ENCODE measurements around the gene ROBO3. TPM values are rescaled to one million over a fixed set of nuclear protein-coding genes. Genes with fewer than 3 reads are reported as not detected.
A peak's percentile ranks its signal among the peaks of the same experiment; 100 is the strongest.

ROBO3 gene
- total RNA-seq, 1 experiment from 2014 or later = 1.3 TPM

GRCh38 chr11:124861670-124862069 lies 3.6 kb upstream of the ROBO3 start:
- H3K4me3 ChIP-seq = no peak overlapping the region
- no peaks in the 10 kb centered on the region for H3K9me3 ChIP-seq (ENCODE audit: insufficient read depth, low read depth)
- intact Hi-C loops (cut with micrococcal nuclease; ENCODE audit: unreplicated experiment) = no loop called here
- DNase-seq = no peak
- no peak overlapping the region for H2AFZ ChIP-seq
- H3F3A ChIP-seq (ENCODE audit: insufficient read depth, low read depth) = no peaks in the 10 kb centered on the region; the same call in 1 of the 2 replicates
- ChIA-PET CTCF (no interaction called here), POLR2A (ENCODE audit: unreplicated experiment) (no interaction called here)
- H3K4me1 ChIP-seq (replicated peaks; ENCODE audit: insufficient read depth) = peaks cover 8% of the 10 kb centered on the region; the same call in 1 of the 2 replicates
- H3K9me2 ChIP-seq (ENCODE audit: insufficient read depth) = no peaks in the 10 kb centered on the region
- BruUV-seq (replicated peaks) = no TSS peak
- no peaks in the 10 kb centered on the region for H3K79me2 ChIP-seq (ENCODE audit: low read depth)
- no peak overlapping the region for H3K4me2 ChIP-seq
- H4K20me1 ChIP-seq (ENCODE audit: insufficient read depth) = no peaks in the 10 kb centered on the region
- H3K27me3 ChIP-seq (ENCODE audit: insufficient read depth, low read depth) = peaks cover 71% of the 10 kb centered on the region
- H3K27ac ChIP-seq = no peak overlapping the region
- no peaks in the 10 kb centered on the region for H3K36me3 ChIP-seq (ENCODE audit: low read depth)
- TF ChIP-seq EZH2 (IDR thresholded peaks at IDR 0.05; ENCODE audit: low read depth) = no peak
- TF ChIP-seq CTCF (conservative IDR thresholded peaks at IDR 0.05) = no peak

GRCh38 chr11:124863137-124863825 lies 2.0 kb upstream of the ROBO3 start:
- Histone ChIP-seq H3K4me3 (peak overlapping the region; percentile 50; the same call in 1 of the 2 replicates), H3K9me3 (ENCODE audit: insufficient read depth, low read depth) (no peaks in the 10 kb centered on the region), H3K4me2 (peak overlapping the region; percentile 76), H4K20me1 (ENCODE audit: insufficient read depth) (no peaks in the 10 kb centered on the region), H2AFZ (0 out of 2 replicates have a peak overlapping the region, but pooled peaks have one; percentile 39), H3K79me2 (ENCODE audit: low read depth) (no peaks in the 10 kb centered on the region), H3K27me3 (ENCODE audit: insufficient read depth, low read depth) (peaks cover 78% of the 10 kb centered on the region), H3K27ac (no peak overlapping the region), H3K36me3 (ENCODE audit: low read depth) (no peaks in the 10 kb centered on the region), H3F3A (ENCODE audit: insufficient read depth, low read depth) (no peaks in the 10 kb centered on the region; the same call in 1 of the 2 replicates), H3K4me1 (replicated peaks; ENCODE audit: insufficient read depth) (peaks cover 8% of the 10 kb centered on the region; the same call in 1 of the 2 replicates), H3K9me2 (ENCODE audit: insufficient read depth) (no peaks in the 10 kb centered on the region)
- TF ChIP-seq CTCF (conservative IDR thresholded peaks at IDR 0.05) = no peak
- no peak for TF ChIP-seq EZH2 (IDR thresholded peaks at IDR 0.05; ENCODE audit: low read depth)
- no TSS peak for BruUV-seq (replicated peaks)
- no peak for DNase-seq
- intact Hi-C loops (cut with micrococcal nuclease; ENCODE audit: unreplicated experiment) = no loop called here
- CTCF ChIA-PET = no interaction called here
- POLR2A ChIA-PET (ENCODE audit: unreplicated experiment) = no interaction called here

- no peaks in the 10 kb centered on the region for H3K36me3 ChIP-seq (ENCODE audit: low read depth)
- H3K27me3 ChIP-seq (ENCODE audit: insufficient read depth, low read depth) = peaks cover 82% of the 10 kb centered on the region
- no peaks in the 10 kb centered on the region for H3K9me2 ChIP-seq (ENCODE audit: insufficient read depth)
- peak overlapping the region; percentile 76 for H3K4me2 ChIP-seq
- no TSS peak for BruUV-seq (replicated peaks)
- H2AFZ ChIP-seq = no peak overlapping the region
- ChIA-PET POLR2A (ENCODE audit: unreplicated experiment) (no interaction called here), CTCF (no interaction called here)
- no peak overlapping the region for H3K4me3 ChIP-seq
- no peaks in the 10 kb centered on the region for H3K79me2 ChIP-seq (ENCODE audit: low read depth)
- no peak for DNase-seq
- no peak for TF ChIP-seq CTCF (conservative IDR thresholded peaks at IDR 0.05)
- no peak for TF ChIP-seq EZH2 (IDR thresholded peaks at IDR 0.05; ENCODE audit: low read depth)
- H4K20me1 ChIP-seq (ENCODE audit: insufficient read depth) = no peaks in the 10 kb centered on the region
- no peak overlapping the region for H3K27ac ChIP-seq
- intact Hi-C loops (cut with micrococcal nuclease; ENCODE audit: unreplicated experiment) = no loop called here
- no peaks in the 10 kb centered on the region; the same call in 1 of the 2 replicates for H3F3A ChIP-seq (ENCODE audit: insufficient read depth, low read depth)
- H3K9me3 ChIP-seq (ENCODE audit: insufficient read depth, low read depth) = no peaks in the 10 kb centered on the region
- peaks cover 8% of the 10 kb centered on the region; the same call in 1 of the 2 replicates for H3K4me1 ChIP-seq (replicated peaks; ENCODE audit: insufficient read depth)
Observed at GRCh38 chr11:124863826-124864165, 1.4 kb upstream of the ROBO3 start.

Data from PC-9 (cell line).